Naive thymus-derived CD4-positive, alpha-beta T cell (primary cell): ENCODE measurements around the gene ZFYVE28. TPM values are rescaled to one million over a fixed set of nuclear protein-coding genes. Genes with fewer than 3 reads are reported as not detected.
A peak's percentile ranks its signal among the peaks of the same experiment; 100 is the strongest.

Experiments used
- ATAC-seq: fragments of 150-1000 bp; cut with Tn5 transposase; 2 replicates; pipeline ENCODE4 v1.10.0; 2021; ENCODE audit warnings: mild to moderate bottlenecking, moderate library complexity
- CTCF ChIA-PET: fragments of 350-600 bp; sonication (Branson Sonifier 250); formaldehyde crosslinking; loops from one replicate; lab custom pipeline; 2021; ENCODE audit warnings: antibody characterized with exemption; lab: Charles Lee
- POLR2A ChIA-PET: fragments of 350-600 bp; sonication (Branson Sonifier 250); formaldehyde crosslinking; loops from one replicate; lab custom pipeline; 2021; ENCODE audit warnings: antibody characterized with exemption, inconsistent platforms; lab: Charles Lee
- DNase-seq, 9 donors: peaks; one replicate each; pipeline versions ENCODE4 v3.0.0 to v3.0.0-alpha.2; 2020 to 2022; ENCODE audit warnings: mixed read lengths in 1 of 9
- H3K27ac ChIP-seq: one replicate; pipeline ENCODE4 v1.7.0; 2013; ENCODE audit warnings: mild to moderate bottlenecking, low read depth, low read length, moderate library complexity
- H3K27me3 ChIP-seq, 2 donors: one replicate each; pipeline ENCODE4 v1.7.0; 2013; ENCODE audit warnings: low read length in 2 of 2, mild to moderate bottlenecking in 2 of 2, moderate library complexity in 2 of 2; ENCODE audit not compliant: control insufficient read depth in 2 of 2, insufficient read depth in 2 of 2
- H3K36me3 ChIP-seq, 3 experiments: 1 replicate in 2 of 3; 2 replicates in 1 of 3; pipeline ENCODE4 v1.7.0; 2013; ENCODE audit warnings: low read length in 3 of 3, mild to moderate bottlenecking in 3 of 3, moderate library complexity in 1 of 3; ENCODE audit not compliant: insufficient read depth in 3 of 3, control insufficient read depth in 2 of 3
- H3K4me1 ChIP-seq, 2 donors: one replicate each; pipeline ENCODE4 v1.7.0; 2013; ENCODE audit warnings: low read length in 2 of 2, mild to moderate bottlenecking in 2 of 2, moderate library complexity in 1 of 2; ENCODE audit not compliant: control insufficient read depth in 2 of 2, insufficient read depth in 2 of 2
- H3K4me3 ChIP-seq: 2 replicates; pipeline ENCODE4 v1.7.0; 2013; ENCODE audit warnings: mild to moderate bottlenecking, low read length
- H3K9me3 ChIP-seq, 3 experiments: 1 replicate in 2 of 3; 2 replicates in 1 of 3; pipeline ENCODE4 v1.7.0; 2013; ENCODE audit warnings: low read length in 3 of 3; ENCODE audit not compliant: control insufficient read depth in 2 of 3
- H3K27ac Mint-ChIP-seq, 9 donors: one replicate each; pipeline ENCODE4 v1.8.0; 2020 to 2022; ENCODE audit warnings: mixed read lengths in 9 of 9, mild to moderate bottlenecking in 8 of 9, moderate library complexity in 5 of 9, inconsistent platforms in 2 of 9
- H3K27me3 Mint-ChIP-seq, 5 donors: one replicate each; pipeline ENCODE4 v1.8.0; 2021 to 2022; ENCODE audit warnings: mixed read lengths in 5 of 5, mild to moderate bottlenecking in 1 of 5
- H3K36me3 Mint-ChIP-seq, 5 donors: one replicate each; pipeline ENCODE4 v1.8.0; 2020 to 2022; ENCODE audit warnings: mixed read lengths in 5 of 5, mild to moderate bottlenecking in 3 of 5, inconsistent platforms in 1 of 5
- H3K4me1 Mint-ChIP-seq, 7 donors: one replicate each; pipeline ENCODE4 v1.8.0; 2020 to 2022; ENCODE audit warnings: mixed read lengths in 7 of 7, mild to moderate bottlenecking in 3 of 7, inconsistent platforms in 1 of 7
- H3K4me3 Mint-ChIP-seq, 10 donors: one replicate each; pipeline ENCODE4 v1.8.0; 2020 to 2022; ENCODE audit warnings: mild to moderate bottlenecking in 10 of 10, mixed read lengths in 10 of 10, moderate library complexity in 6 of 10, inconsistent platforms in 2 of 10
- H3K9me3 Mint-ChIP-seq, 11 donors: one replicate each; pipeline ENCODE4 v1.8.0; 2020 to 2022; ENCODE audit warnings: mixed read lengths in 11 of 11, mild to moderate bottlenecking in 4 of 11, inconsistent platforms in 1 of 11, moderate library complexity in 1 of 11
- intact Hi-C, 2 donors: fragments of 100-400 bp; cut with micrococcal nuclease; formaldehyde crosslinking; loops; one replicate each; pipeline ENCODE4 v1.15.1; 2023
- polyA plus RNA-seq, 2 donors: library from polyadenylated mRNA; unstranded; fragments of 300-500 nt; fragmentation: Illumina TruSeq; gene quantifications; one replicate each; pipeline ENCODE4 v1.2.3, GENCODE V29; 2021
- total RNA-seq, 6 experiments: library from RNA in 5 of 6; stranded (reverse) in 5 of 6; gene quantifications; 1 replicate in 5 of 6; 2 replicates in 1 of 6; pipeline ENCODE4 v1.2.3 and lab custom pipeline; 2021 to 2026

ZFYVE28 gene
- total and polyA plus RNA-seq, 7 experiments from 2014 or later = 6.1 to 26.5 (median 15.9) TPM

GRCh38 chr4:2400841-2401609 lies 17.4 kb downstream of the ZFYVE28 start:
- Mint-ChIP-seq H3K9me3 (no peaks in the 10 kb centered on the region), H3K27ac (no peak overlapping the region), H3K36me3 (peaks cover 0 to 1% (median 0%) of the 10 kb centered on the region in 5 donors), H3K27me3 (peaks cover 0 to 10% (median 0%) of the 10 kb centered on the region in 5 donors), H3K4me3 (peak overlapping the region in 6 of 10 donors; percentile 44 to 87 (median 83)), H3K4me1 (peaks cover 13 to 34% (median 24%) of the 10 kb centered on the region in 7 donors)
- POLR2A ChIA-PET = interaction anchor here (4.2 kb wide), 1 partner anchor 11 kb away, joined by 27 read pairs; no protein-coding TSS in a partner anchor
- CTCF ChIA-PET = no interaction called here
- Histone ChIP-seq H3K36me3 (no peaks in the 10 kb centered on the region), H3K4me3 (no peak overlapping the region), H3K27ac (no peak overlapping the region), H3K4me1 (peaks cover 16% of the 10 kb centered on the region in 2 donors), H3K27me3 (no peaks in the 10 kb centered on the region), H3K9me3 (no peaks in the 10 kb centered on the region)
- intact Hi-C loops = no loop called here
- ATAC-seq = peak; percentile 31
- DNase-seq = no peak

GRCh38 chr4:2399631-2400190 lies 18.7 kb downstream of the ZFYVE28 start:
- Mint-ChIP-seq H3K4me1 (peaks cover 13 to 39% (median 26%) of the 10 kb centered on the region in 7 donors), H3K27me3 (peaks cover 0 to 10% (median 0%) of the 10 kb centered on the region in 5 donors), H3K4me3 (no peak overlapping the region), H3K27ac (no peak overlapping the region), H3K9me3 (no peaks in the 10 kb centered on the region), H3K36me3 (peaks cover 0 to 1% (median 0%) of the 10 kb centered on the region in 5 donors)
- Histone ChIP-seq H3K36me3 (no peaks in the 10 kb centered on the region), H3K4me1 (peaks cover 16% of the 10 kb centered on the region in 2 donors), H3K4me3 (no peak overlapping the region), H3K9me3 (no peaks in the 10 kb centered on the region), H3K27ac (no peak overlapping the region), H3K27me3 (no peaks in the 10 kb centered on the region)
- POLR2A ChIA-PET = interaction anchor here (4.2 kb wide), 1 partner anchor 13 kb away, joined by 27 read pairs; no protein-coding TSS in a partner anchor
- DNase-seq (no peak), ATAC-seq (no peak)
- CTCF ChIA-PET = interaction anchor here (0.6 kb wide), 1 partner anchor 19 kb away, joined by 3 read pairs; the partner anchor contains the start of genes CFAP99 and ZFYVE28
- intact Hi-C loops = no loop called here

GRCh38 chr4:2399216-2399615 lies 19.2 kb downstream of the ZFYVE28 start:
- POLR2A ChIA-PET = interaction anchor here (4.2 kb wide), 1 partner anchor 13 kb away, joined by 27 read pairs; no protein-coding TSS in a partner anchor
- no peak for ATAC-seq
- H3K4me3 Mint-ChIP-seq = no peak overlapping the region
- no peak overlapping the region for H3K27ac Mint-ChIP-seq
- no peak overlapping the region for H3K27ac ChIP-seq
- H3K9me3 Mint-ChIP-seq = no peaks in the 10 kb centered on the region
- no peaks in the 10 kb centered on the region for H3K9me3 ChIP-seq
- CTCF ChIA-PET = interaction anchor here (0.6 kb wide), 1 partner anchor 20 kb away, joined by 3 read pairs; the partner anchor contains the start of genes CFAP99 and ZFYVE28
- no peaks in the 10 kb centered on the region for H3K27me3 ChIP-seq
- H3K4me1 ChIP-seq = peaks cover 16 to 19% of the 10 kb centered on the region in 2 donors
- peaks cover 18 to 42% (median 27%) of the 10 kb centered on the region in 7 donors for H3K4me1 Mint-ChIP-seq
- DNase-seq = no peak
- H3K36me3 Mint-ChIP-seq = peaks cover 0 to 1% (median 0%) of the 10 kb centered on the region in 5 donors
- H3K4me3 ChIP-seq = no peak overlapping the region
- peaks cover 0 to 12% (median 0%) of the 10 kb centered on the region in 5 donors for H3K27me3 Mint-ChIP-seq
- no peaks in the 10 kb centered on the region for H3K36me3 ChIP-seq
- intact Hi-C loops = no loop called here

- CTCF ChIA-PET = interaction anchor here (1.0 kb wide), 1 partner anchor 116 kb away, joined by 3 read pairs; no protein-coding TSS in a partner anchor
- H3K4me3 Mint-ChIP-seq = no peak overlapping the region
- no peak overlapping the region for H3K4me3 ChIP-seq
- POLR2A ChIA-PET = no interaction called here
- H3K27me3 ChIP-seq = no peaks in the 10 kb centered on the region
- H3K4me1 ChIP-seq = peaks cover 22 to 27% of the 10 kb centered on the region in 2 donors
- ATAC-seq = no peak
- H3K9me3 ChIP-seq = no peaks in the 10 kb centered on the region
- no peaks in the 10 kb centered on the region for H3K36me3 ChIP-seq
- H3K27ac ChIP-seq = no peak overlapping the region
- peaks cover 0 to 1% (median 0%) of the 10 kb centered on the region in 5 donors for H3K36me3 Mint-ChIP-seq
- no peak overlapping the region for H3K27ac Mint-ChIP-seq
- peaks cover 28 to 53% (median 37%) of the 10 kb centered on the region in 7 donors for H3K4me1 Mint-ChIP-seq
- H3K9me3 Mint-ChIP-seq = no peaks in the 10 kb centered on the region
- no peak for DNase-seq
- H3K27me3 Mint-ChIP-seq = peaks cover 0 to 26% (median 0%) of the 10 kb centered on the region in 5 donors
- intact Hi-C loops = no loop called here
These were observed 20.7 kb downstream of the ZFYVE28 start for GRCh38 chr4:2397596-2398379.

- peaks cover 17 to 20% of the 10 kb centered on the region in 2 donors for H3K4me1 ChIP-seq
- POLR2A ChIA-PET = no interaction called here
- no peak overlapping the region for H3K4me3 ChIP-seq
- CTCF ChIA-PET = interaction anchor here (1.2 kb wide), 1 partner anchor 19 kb away, joined by 3 read pairs; no protein-coding TSS in a partner anchor
- H3K36me3 Mint-ChIP-seq = peaks cover 0 to 3% (median 0%) of the 10 kb centered on the region in 5 donors
- H3K4me3 Mint-ChIP-seq = no peak overlapping the region
- peaks cover 0 to 26% (median 0%) of the 10 kb centered on the region in 5 donors for H3K27me3 Mint-ChIP-seq
- no peaks in the 10 kb centered on the region for H3K9me3 ChIP-seq
- no peak overlapping the region for H3K27ac Mint-ChIP-seq
- intact Hi-C loops = no loop called here
- H3K9me3 Mint-ChIP-seq = no peaks in the 10 kb centered on the region
- H3K27me3 ChIP-seq = no peaks in the 10 kb centered on the region
- no peak overlapping the region for H3K27ac ChIP-seq
- DNase-seq = peak in 1 of 9 donors; percentile 10
- H3K36me3 ChIP-seq = no peaks in the 10 kb centered on the region
- ATAC-seq = no peak
- H3K4me1 Mint-ChIP-seq = peaks cover 22 to 51% (median 28%) of the 10 kb centered on the region in 7 donors
These were observed 21.6 kb downstream of the ZFYVE28 start for GRCh38 chr4:2396781-2397368.
